Measurements from ENCODE around the gene AMER2.

- TF ChIP-seq YY1 (IDR thresholded peaks at IDR 0.05; ENCODE audit: insufficient read depth, insufficient read length) (no peak), ZNF274 (IDR thresholded peaks at IDR 0.05; ENCODE audit: low read depth, low read length) (no peak)
Measured at GRCh38 chr13:25190256-25190655, 18.2 kb upstream of the AMER2 start.
